ENCODE results near the gene OST4.
"Not testable (repeated sequence)": the region's sequence is repeated elsewhere in the genome, so short reads cannot be mapped to it uniquely, and the experiment has no call there.

OST4 gene

DNA sequence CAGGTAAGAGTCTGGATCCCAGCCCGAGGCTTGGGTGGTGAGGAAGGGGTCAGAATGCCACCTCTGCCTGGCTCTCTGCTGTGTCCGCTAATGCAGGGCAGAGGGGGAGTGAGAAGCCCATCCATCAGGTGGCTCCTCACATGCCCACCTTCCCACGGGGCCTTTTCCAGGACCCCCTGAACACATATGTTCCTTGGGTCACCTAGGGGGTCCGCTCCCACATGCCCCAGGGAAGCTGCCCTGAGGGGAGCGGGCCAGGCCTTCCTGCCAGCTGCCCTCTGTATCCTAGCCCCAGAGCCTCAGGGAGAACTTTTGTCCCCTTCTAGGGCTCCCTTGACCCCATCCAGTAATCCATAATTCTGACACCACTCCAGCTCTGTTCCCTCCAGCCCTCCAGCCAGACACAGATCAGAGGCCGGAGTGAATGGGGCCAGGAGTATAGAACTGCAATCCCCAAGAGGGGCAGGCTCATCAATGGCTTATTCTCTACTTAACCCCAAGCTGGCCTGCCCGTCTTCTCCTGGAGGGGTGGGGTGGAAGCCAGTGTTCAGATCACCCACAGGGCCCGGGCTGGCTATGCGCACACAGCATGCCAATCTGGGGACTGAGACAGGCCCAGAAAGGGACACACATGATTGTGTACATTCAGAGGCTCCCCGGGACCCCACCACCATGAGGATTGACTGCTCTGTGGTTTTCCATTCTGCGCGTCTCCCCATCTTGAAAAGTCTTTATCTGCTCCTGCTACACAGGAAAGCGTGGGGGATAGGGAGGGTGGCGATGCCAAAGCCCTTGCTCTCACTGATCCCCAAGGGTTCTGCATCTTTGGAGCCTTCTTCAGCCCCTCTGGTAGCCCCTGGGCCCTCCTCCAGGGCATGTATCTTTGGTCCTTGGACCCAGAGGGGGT lies 8.0 kb upstream of the OST4 start:
- no peak for DNase-seq (ENCODE audit: low read depth, low spot score)

DNA sequence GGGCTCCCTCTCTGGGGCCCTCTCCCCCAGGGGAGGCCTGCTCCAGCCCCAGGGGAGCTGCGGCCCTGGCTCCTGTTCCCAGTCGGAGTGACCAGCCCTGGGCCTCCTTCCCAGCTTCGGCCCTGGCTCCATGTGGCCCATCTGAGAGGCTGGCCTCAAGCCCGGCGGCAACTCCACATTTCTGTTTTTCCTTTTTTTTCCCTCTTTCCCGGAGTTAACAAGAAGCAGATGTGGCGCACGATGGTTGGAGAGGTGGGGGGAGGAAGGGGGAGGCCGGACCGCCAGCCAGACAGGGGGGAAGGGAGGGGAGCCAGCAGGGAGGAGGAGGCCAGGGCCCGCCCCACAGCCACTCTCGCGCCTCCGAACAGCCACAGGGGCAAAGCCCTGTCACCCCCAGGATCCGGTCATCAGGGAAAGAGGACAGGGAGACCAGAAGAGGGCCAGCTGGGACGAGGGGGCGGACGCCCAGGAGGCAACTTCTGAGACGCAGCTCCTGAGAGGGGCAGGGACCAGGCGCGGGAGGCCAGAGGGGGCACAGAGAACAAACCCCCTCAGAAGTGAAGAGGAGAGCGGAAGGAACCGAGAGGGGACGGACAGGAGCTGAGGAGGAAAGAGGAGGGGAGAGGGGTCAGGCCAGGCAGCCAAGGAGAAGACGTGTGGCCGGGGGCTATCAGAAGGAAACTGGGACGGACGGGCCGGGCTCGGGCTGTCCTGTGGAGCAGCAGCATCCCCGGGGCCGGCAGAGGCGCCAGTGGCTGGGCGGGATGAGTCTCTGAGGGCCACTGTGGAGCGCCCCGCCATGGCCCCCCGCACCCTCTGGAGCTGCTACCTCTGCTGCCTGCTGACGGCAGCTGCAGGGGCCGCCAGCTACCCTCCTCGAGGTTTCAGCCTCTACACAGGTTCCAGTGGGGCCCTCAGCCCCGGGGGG lies 7.1 kb upstream of the OST4 start, which contains the start of gene EMILIN1:
TSS of gene EMILIN1 (plus strand) at position 349 of the 928 bp plus-strand sequence. CDS start at position 800, 451 bp downstream.
- DNase-seq (ENCODE audit: low read depth, low spot score), result no peak

- no peak for DNase-seq (ENCODE audit: low read depth, low spot score)
These were observed 5.8 kb upstream of the OST4 start for GRCh38 chr2:27077231-27077630.

- DNase-seq (ENCODE audit: low read depth, low spot score), result no peak
These were observed 4.9 kb upstream of the OST4 start for GRCh38 chr2:27076323-27076722.

DNA sequence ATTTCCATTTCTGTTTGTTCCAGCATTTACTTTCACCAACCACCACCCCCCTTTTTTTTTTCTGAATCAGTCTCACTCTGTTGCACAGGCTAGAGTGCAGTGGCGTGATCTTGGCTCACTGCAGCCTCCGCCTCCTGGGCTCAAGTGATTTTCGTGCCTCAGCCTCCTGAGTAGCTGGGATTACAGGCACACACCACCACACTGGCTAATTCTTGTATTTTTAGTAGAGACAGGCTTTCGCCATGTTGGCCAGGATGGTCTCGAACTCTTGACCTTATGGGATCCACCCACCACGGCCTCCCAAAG lies 4.1 kb upstream of the OST4 start:
- not testable (repeated sequence) for DNase-seq (ENCODE audit: low read depth, low spot score)

- DNase-seq (ENCODE audit: low read depth, low spot score), result no peak
These were observed 3.5 kb upstream of the OST4 start for GRCh38 chr2:27074738-27075565.

DNA sequence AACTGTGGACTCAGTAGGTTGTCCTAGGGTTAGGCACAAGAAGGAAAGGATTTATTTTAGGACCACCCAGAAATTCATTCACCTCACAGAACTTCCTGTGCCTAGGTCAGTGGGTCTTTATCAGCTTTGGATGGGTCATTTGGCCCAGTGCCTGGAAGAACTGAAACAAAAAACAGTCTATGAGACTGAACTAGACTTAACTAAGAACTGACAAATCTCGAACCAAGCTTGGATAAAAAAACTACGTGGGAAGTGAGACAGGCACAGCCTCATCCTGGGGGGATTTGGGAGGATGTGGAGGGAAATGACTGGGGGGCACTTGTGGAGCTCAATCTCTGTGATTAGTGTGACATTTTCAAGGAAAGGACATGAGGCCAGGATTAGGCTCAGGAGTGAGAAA lies 2.3 kb upstream of the OST4 start:
- no peak for DNase-seq (ENCODE audit: low read depth, low spot score)

GRCh38 chr2:27072920-27073319 lies 1.5 kb upstream of the OST4 start:
- DNase-seq (ENCODE audit: low read depth, low spot score), result no peak

GRCh38 chr2:27071990-27072830 lies 756 bp upstream of the OST4 start:
- peak; percentile 64 for DNase-seq (ENCODE audit: low read depth, low spot score)

DNA sequence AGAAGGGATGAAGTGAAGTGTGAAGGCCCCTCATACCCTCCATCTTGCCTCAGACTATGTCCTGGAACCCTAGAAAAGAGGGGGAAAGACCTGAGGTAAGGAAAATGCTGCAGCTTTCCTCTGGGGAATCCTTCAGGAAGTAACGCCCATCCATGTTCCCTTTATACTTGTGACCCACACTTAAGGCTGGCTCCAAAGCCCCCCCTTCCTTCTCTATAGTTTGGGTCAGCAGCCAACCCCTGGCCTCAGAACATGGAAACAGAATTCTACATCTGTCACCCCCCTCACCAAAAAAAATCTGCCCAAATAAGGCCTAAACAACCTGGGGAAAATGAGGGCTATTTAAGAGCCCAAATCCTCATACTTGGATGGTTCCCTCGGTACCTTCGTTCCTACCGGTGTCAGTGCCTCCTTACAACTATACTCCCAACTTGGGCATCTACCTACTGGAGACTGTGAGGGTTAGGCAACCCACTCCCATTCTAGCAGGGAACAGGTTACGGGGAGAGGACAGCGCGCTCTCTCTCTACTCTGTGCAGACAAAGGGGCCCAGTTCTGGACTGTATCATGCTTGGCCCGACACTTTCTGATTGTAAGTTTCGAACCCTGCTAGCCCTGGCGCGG lies 689 bp downstream of the OST4 start:
- DNase-seq (ENCODE audit: low read depth, low spot score), result no peak

GRCh38 chr2:27069961-27070618 lies 1.4 kb downstream of the OST4 start:
- DNase-seq (ENCODE audit: low read depth, low spot score), result no peak

- no peak for DNase-seq (ENCODE audit: low read depth, low spot score)
These were observed 2.0 kb downstream of the OST4 start for GRCh38 chr2:27069436-27069835.

DNA sequence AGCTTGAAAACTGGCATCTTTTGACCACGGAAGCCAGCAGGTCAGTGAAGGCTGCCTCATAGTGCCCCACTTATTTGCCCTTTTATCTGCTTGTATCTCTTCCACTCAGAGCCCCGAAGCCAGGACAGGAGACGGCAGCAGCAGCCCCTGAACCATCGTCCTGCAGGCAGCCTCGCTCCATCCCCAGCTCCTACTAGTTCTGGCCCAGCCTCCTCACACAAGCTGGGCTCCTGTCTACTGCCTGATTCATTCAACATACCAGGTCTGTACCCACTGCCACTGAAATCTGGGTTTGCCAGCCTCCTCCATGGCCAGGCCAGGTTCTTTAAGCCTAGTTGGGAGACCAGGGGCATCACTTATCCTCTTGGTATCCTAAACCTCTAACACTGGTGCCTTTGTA lies 4.1 kb downstream of the OST4 start:
- no peak for DNase-seq (ENCODE audit: low read depth, low spot score)

GRCh38 chr2:27065128-27065527 lies 6.3 kb downstream of the OST4 start:
- DNase-seq (ENCODE audit: low read depth, low spot score), result no peak

GRCh38 chr2:27060323-27060722 lies 11.1 kb downstream of the OST4 start:
- no peak for DNase-seq (ENCODE audit: low read depth, low spot score)

- DNase-seq (ENCODE audit: low read depth, low spot score), result no peak
These were observed 12.2 kb downstream of the OST4 start for GRCh38 chr2:27059141-27059820.

GRCh38 chr2:27058210-27058609 lies 13.2 kb downstream of the OST4 start:
- DNase-seq (ENCODE audit: low read depth, low spot score), result no peak

- DNase-seq (ENCODE audit: low read depth, low spot score), result no peak
These were observed 14.3 kb downstream of the OST4 start for GRCh38 chr2:27057184-27057583.

GRCh38 chr2:27054721-27055120 lies 16.7 kb downstream of the OST4 start:
- DNase-seq (ENCODE audit: low read depth, low spot score), result no peak
